Gastroesophageal sphincter (tissue), 4 donors: ENCODE measurements around the gene STK32C. TPM values are rescaled to one million over a fixed set of nuclear protein-coding genes. Genes with fewer than 3 reads are reported as not detected.

Experiments used
- ATAC-seq: fragments of 150-250 bp; one replicate; pipeline ENCODE4 v1.9.1; 2016; ENCODE audit warnings: mild to moderate bottlenecking, moderate library complexity
- H3K27ac ChIP-seq, 4 donors: fragments of 200-600 bp; sonication (generic) in 3 of 4; 1 replicate in 3 of 4; 2 replicates in 1 of 4; pipeline ENCODE4 v1.5.1; 2016 to 2019
- H3K27me3 ChIP-seq: fragments of 200-600 bp; sonication (generic); one replicate; pipeline ENCODE4 v1.5.1; 2019
- H3K36me3 ChIP-seq, 2 donors: fragments of 200-600 bp; sonication (generic); one replicate each; pipeline ENCODE4 v1.5.1; 2019; ENCODE audit warnings: control low read depth in 1 of 2
- H3K4me1 ChIP-seq, 3 donors: fragments of 200-600 bp; sonication (generic); 1 replicate in 2 of 3; 2 replicates in 1 of 3; pipeline ENCODE4 v1.5.1; 2016 to 2019; ENCODE audit warnings: control low read depth in 2 of 3
- H3K4me3 ChIP-seq, 2 donors: fragments of 200-600 bp; sonication (generic); one replicate each; pipeline ENCODE4 v1.5.1; 2019; ENCODE audit warnings: mild to moderate bottlenecking in 1 of 2, moderate library complexity in 1 of 2
- H3K9me3 ChIP-seq, 3 donors: fragments of 200-600 bp; sonication (generic); one replicate each; pipeline ENCODE4 v1.5.1; 2017 to 2019; ENCODE audit warnings: control low read depth in 2 of 3
- CTCF ChIP-seq, 4 experiments: fragments of 200-600 bp in 2 of 4; fragments of 450-650 bp in 2 of 4; sonication (generic) in 1 of 4; IDR thresholded peaks; one replicate each; pipeline ENCODE4 v1.5.1; 2017 to 2019; ENCODE audit warnings: antibody characterized with exemption in 4 of 4, mild to moderate bottlenecking in 2 of 4, moderate library complexity in 2 of 4
- EP300 ChIP-seq: sonication (generic); formaldehyde crosslinking; IDR thresholded peaks from one replicate; pipeline ENCODE4 v1.6.1; 2017; ENCODE audit warnings: antibody characterized with exemption, mild to moderate bottlenecking
- POLR2A ChIP-seq, 2 donors: fragments of 450-650 bp; IDR thresholded peaks; one replicate each; pipeline ENCODE4 v1.6.1; 2017; ENCODE audit warnings: antibody characterized with exemption in 2 of 2, mild to moderate bottlenecking in 2 of 2, moderate library complexity in 1 of 2
- POLR2AphosphoS5 ChIP-seq: sonication (generic); formaldehyde crosslinking; IDR thresholded peaks from one replicate; pipeline ENCODE4 v1.6.1; 2017; ENCODE audit warnings: antibody characterized with exemption
- WGBS, 2 donors: methylation state at CpG; one replicate each; pipeline ENCODE4 v1.1.5; 2018; ENCODE audit warnings: low coverage in 1 of 2; 5-methylcytosine and 5-hydroxymethylcytosine counted together
- total RNA-seq, 4 donors: library from RNA; depleted of rRNA; stranded (reverse); fragments of >200 nt; gene quantifications; one replicate each; pipeline ENCODE4 v1.1.0, GENCODE V29; 2016

STK32C gene
- total RNA-seq, 4 donors from 2014 or later = 3.8 to 13.0 (median 5.1) TPM

- H3K4me3 ChIP-seq = no peak overlapping the region
- H3K27ac ChIP-seq = no peak overlapping the region
- no peaks in the 10 kb centered on the region for H3K36me3 ChIP-seq
- no peak for ATAC-seq
- WGBS, 2 donors = 10% methylated on average over 2 of the region's 29 CpGs; no CpG with 5 or more reads in 1 of the 2 donors
- no peak for TF ChIP-seq CTCF (IDR thresholded peaks at IDR 0.05)
- no peak for TF ChIP-seq POLR2AphosphoS5
- no peak for TF ChIP-seq EP300
- TF ChIP-seq POLR2A (IDR thresholded peaks at IDR 0.05) = no peak
- H3K4me1 ChIP-seq = no peaks in the 10 kb centered on the region
- H3K9me3 ChIP-seq = no peaks in the 10 kb centered on the region
- no peaks in the 10 kb centered on the region for H3K27me3 ChIP-seq
Measured at GRCh38 chr10:132239126-132240031, 68.4 kb downstream of the STK32C start.

GRCh38 chr10:132238371-132239125 lies 69.2 kb downstream of the STK32C start:
- TF ChIP-seq POLR2A (IDR thresholded peaks at IDR 0.05) = no peak
- no peak for TF ChIP-seq CTCF (IDR thresholded peaks at IDR 0.05)
- TF ChIP-seq POLR2AphosphoS5 = no peak
- TF ChIP-seq EP300 = no peak
- no peaks in the 10 kb centered on the region for H3K36me3 ChIP-seq
- no peak overlapping the region for H3K27ac ChIP-seq
- H3K4me3 ChIP-seq = no peak overlapping the region
- 77 to 91% methylated on average over 9 to 13 of the region's 17 CpGs for WGBS, 2 donors
- H3K4me1 ChIP-seq = no peaks in the 10 kb centered on the region
- no peaks in the 10 kb centered on the region for H3K9me3 ChIP-seq
- H3K27me3 ChIP-seq = no peaks in the 10 kb centered on the region
- ATAC-seq = no peak

GRCh38 chr10:132237871-132238270 lies 69.9 kb downstream of the STK32C start:
- no CpG with 5 or more reads among the region's 9 CpGs for WGBS, 2 donors
- no peaks in the 10 kb centered on the region for H3K4me1 ChIP-seq
- H3K27me3 ChIP-seq = no peaks in the 10 kb centered on the region
- no peak for ATAC-seq
- H3K4me3 ChIP-seq = no peak overlapping the region
- no peaks in the 10 kb centered on the region for H3K9me3 ChIP-seq
- H3K36me3 ChIP-seq = no peaks in the 10 kb centered on the region
- H3K27ac ChIP-seq = no peak overlapping the region
- TF ChIP-seq CTCF (IDR thresholded peaks at IDR 0.05) = no peak
- no peak for TF ChIP-seq POLR2AphosphoS5
- TF ChIP-seq POLR2A (IDR thresholded peaks at IDR 0.05) = no peak
- TF ChIP-seq EP300 = no peak

GRCh38 chr10:132237396-132237795 lies 70.4 kb downstream of the STK32C start:
- Histone ChIP-seq H3K36me3 (no peaks in the 10 kb centered on the region), H3K4me1 (no peaks in the 10 kb centered on the region), H3K27ac (no peak overlapping the region), H3K4me3 (no peak overlapping the region), H3K27me3 (no peaks in the 10 kb centered on the region), H3K9me3 (no peaks in the 10 kb centered on the region)
- TF ChIP-seq CTCF (IDR thresholded peaks at IDR 0.05) (no peak), POLR2A (IDR thresholded peaks at IDR 0.05) (no peak), POLR2AphosphoS5 (no peak)
- no peak for ATAC-seq
- WGBS, 2 donors = 60 to 79% methylated on average over 1 to 4 of the region's 15 CpGs
